Breast epithelium (tissue), 3 donors: ENCODE results near the gene GAGE10.
"Not testable (repeated sequence)": the region's sequence is repeated elsewhere in the genome, so short reads cannot be mapped to it uniquely, and the experiment has no call there.

ENCODE experiments used
- CTCF ChIP-seq, 3 donors: fragments of 450-650 bp; IDR thresholded peaks; one replicate each; pipeline ENCODE4 v1.5.1; 2016 to 2017; ENCODE audit warnings: antibody characterized with exemption in 3 of 3, mild to moderate bottlenecking in 3 of 3, moderate library complexity in 3 of 3
- POLR2A ChIP-seq: fragments of 450-650 bp; IDR thresholded peaks from one replicate; pipeline ENCODE4 v1.6.1; 2016; ENCODE audit warnings: antibody characterized with exemption, mild to moderate bottlenecking, moderate library complexity

DNA sequence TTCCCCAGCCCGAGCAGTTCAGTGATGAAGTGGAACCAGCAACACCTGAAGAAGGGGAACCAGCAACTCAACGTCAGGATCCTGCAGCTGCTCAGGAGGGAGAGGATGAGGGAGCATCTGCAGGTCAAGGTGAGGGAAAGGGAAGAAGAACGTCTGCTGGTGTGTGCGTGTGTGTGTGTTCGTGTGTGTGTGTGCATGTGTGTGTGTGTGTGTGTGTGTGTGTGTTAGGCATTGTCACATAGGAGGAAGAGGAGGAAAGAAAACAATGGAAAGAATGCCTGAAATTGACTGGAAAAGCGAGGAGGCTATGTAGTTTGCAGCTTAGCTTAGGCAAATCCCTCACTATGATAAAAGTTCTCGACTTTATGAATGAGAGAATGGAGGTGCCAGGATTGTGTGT, 20.3 kb downstream of the GAGE10 start:
- TF ChIP-seq CTCF (IDR thresholded peaks at IDR 0.05); POLR2A: not testable (repeated sequence)
